ENCODE data around the gene ASIC1. TPM values are rescaled to one million over a fixed set of nuclear protein-coding genes. Genes with fewer than 3 reads are reported as not detected.
"Not testable (repeated sequence)": the region's sequence is repeated elsewhere in the genome, so short reads cannot be mapped to it uniquely, and the experiment has no call there.

The ASIC1 gene
- total RNA-seq, 1 donor from 2014 or later: 0.71 TPM

GRCh38 chr12:50084409-50084774 is 27.0 kb downstream of the ASIC1 start:
- not testable (repeated sequence) for DNase-seq (ENCODE audit: low spot score)

- peak; percentile 95 for DNase-seq (ENCODE audit: low spot score)
These were observed 27.6 kb downstream of the ASIC1 start, which contains the start of gene SMARCD1 for GRCh38 chr12:50084775-50085614. Gene SMARCD1 (plus strand): TSS chr12:50085342. CDS start chr12:50085370, 28 bp downstream.

GRCh38 chr12:50085615-50086072 is 28.2 kb downstream of the ASIC1 start:
- no peak for DNase-seq (ENCODE audit: low spot score)

- DNase-seq (ENCODE audit: low spot score): no peak
These were observed 28.8 kb downstream of the ASIC1 start for GRCh38 chr12:50086148-50086547.

- no peak for DNase-seq (ENCODE audit: low spot score)
These were observed 29.8 kb downstream of the ASIC1 start for GRCh38 chr12:50087151-50087550.

GRCh38 chr12:50087995-50088394 is 30.6 kb downstream of the ASIC1 start:
- DNase-seq (ENCODE audit: low spot score): no peak

GRCh38 chr12:50088577-50089335 is 31.4 kb downstream of the ASIC1 start:
- DNase-seq (ENCODE audit: low spot score): no peak

- DNase-seq (ENCODE audit: low spot score): no peak
These were observed 32.3 kb downstream of the ASIC1 start for GRCh38 chr12:50089730-50090129.

- DNase-seq (ENCODE audit: low spot score): no peak
These were observed 33.0 kb downstream of the ASIC1 start for GRCh38 chr12:50090391-50090790.

GRCh38 chr12:50097952-50098351 is 40.6 kb downstream of the ASIC1 start:
- no peak for DNase-seq (ENCODE audit: low spot score)

GRCh38 chr12:50099302-50100008 is 42.1 kb downstream of the ASIC1 start:
- no peak for DNase-seq (ENCODE audit: low spot score)

- no peak for DNase-seq (ENCODE audit: low spot score)
These were observed 43.2 kb downstream of the ASIC1 start for GRCh38 chr12:50100561-50100960.

- DNase-seq (ENCODE audit: low spot score): no peak
These were observed 44.3 kb downstream of the ASIC1 start for GRCh38 chr12:50101663-50102062.

- DNase-seq (ENCODE audit: low spot score): no peak
These were observed 44.7 kb downstream of the ASIC1 start for GRCh38 chr12:50102131-50102531.

GRCh38 chr12:50102646-50103309 is 45.4 kb downstream of the ASIC1 start:
- DNase-seq (ENCODE audit: low spot score): no peak

- no peak for DNase-seq (ENCODE audit: low spot score)
These were observed 46.0 kb downstream of the ASIC1 start for GRCh38 chr12:50103351-50103750.

GRCh38 chr12:50103767-50104321 is 46.4 kb downstream of the ASIC1 start, which contains the start of gene GPD1:
Gene GPD1 (plus strand): TSS chr12:50104008. CDS start chr12:50104051, 43 bp downstream.
- DNase-seq (ENCODE audit: low spot score): no peak

- DNase-seq (ENCODE audit: low spot score): no peak
These were observed 47.3 kb downstream of the ASIC1 start for GRCh38 chr12:50104417-50105366.

GRCh38 chr12:50105913-50106450 is 48.6 kb downstream of the ASIC1 start:
- no peak for DNase-seq (ENCODE audit: low spot score)

Data from mesenteric fat pad (tissue), 1 donor.